BE2C (cell line): ENCODE results near the gene GPC5.

Experiments
- DNase-seq: peaks from one replicate; pipeline ENCODE4 v3.0.0-alpha.2; 2020
- H3K27me3 ChIP-seq: fragments of 250-450 bp; sonication (Bioruptor Pico); 2 replicates; pipeline ENCODE4 v1.5.1; 2020; ENCODE audit warnings: mild to moderate bottlenecking
- H3K36me3 ChIP-seq: fragments of 250-450 bp; sonication (Bioruptor Pico); 2 replicates; pipeline ENCODE4 v1.5.1; 2020; ENCODE audit warnings: mild to moderate bottlenecking
- H3K4me1 ChIP-seq: fragments of 250-450 bp; sonication (Bioruptor Pico); 2 replicates; pipeline ENCODE4 v1.5.1; 2020
- H3K4me3 ChIP-seq: 2 replicates; pipeline ENCODE4 v1.5.1; 2011; ENCODE audit warnings: low read depth, low read length
- H3K9me3 ChIP-seq: fragments of 250-450 bp; sonication (Bioruptor Pico); 2 replicates; pipeline ENCODE4 v1.5.1; 2020
- CTCF ChIP-seq: IDR thresholded peaks from 2 replicates; pipeline ENCODE4 v1.5.1; 2012; ENCODE audit warnings: mild to moderate bottlenecking, low read depth, low read length

The GPC5 gene

GRCh38 chr13:92307752-92308151 is 909.3 kb downstream of the GPC5 start:
- no peak for DNase-seq
- no peak for TF ChIP-seq CTCF
- Histone ChIP-seq H3K4me1 (no peaks in the 10 kb centered on the region), H3K4me3 (no peak overlapping the region), H3K27me3 (no peaks in the 10 kb centered on the region), H3K36me3 (no peaks in the 10 kb centered on the region), H3K9me3 (no peaks in the 10 kb centered on the region)

DNA sequence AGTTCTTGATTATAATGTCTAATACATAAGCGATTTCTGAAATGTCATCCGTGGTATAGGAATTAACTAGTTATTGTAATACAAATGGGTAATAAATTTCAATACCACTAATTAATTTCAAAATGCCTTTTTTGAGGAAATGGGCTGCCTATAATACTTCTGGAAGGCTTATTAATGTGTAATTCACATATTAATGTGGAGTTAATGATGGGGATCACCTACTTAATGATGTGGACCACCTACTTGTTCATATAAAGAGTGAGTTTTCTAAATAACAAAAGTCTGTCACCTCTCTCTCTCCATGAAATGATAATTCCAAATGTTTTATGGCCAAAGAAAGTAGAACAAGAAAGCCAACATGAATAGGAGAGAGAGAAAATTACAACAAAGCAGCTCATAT is 914.4 kb downstream of the GPC5 start:
- Histone ChIP-seq H3K4me1 (no peaks in the 10 kb centered on the region), H3K4me3 (no peak overlapping the region), H3K27me3 (no peaks in the 10 kb centered on the region), H3K36me3 (no peaks in the 10 kb centered on the region), H3K9me3 (no peaks in the 10 kb centered on the region)
- DNase-seq = no peak
- TF ChIP-seq CTCF = no peak

DNA sequence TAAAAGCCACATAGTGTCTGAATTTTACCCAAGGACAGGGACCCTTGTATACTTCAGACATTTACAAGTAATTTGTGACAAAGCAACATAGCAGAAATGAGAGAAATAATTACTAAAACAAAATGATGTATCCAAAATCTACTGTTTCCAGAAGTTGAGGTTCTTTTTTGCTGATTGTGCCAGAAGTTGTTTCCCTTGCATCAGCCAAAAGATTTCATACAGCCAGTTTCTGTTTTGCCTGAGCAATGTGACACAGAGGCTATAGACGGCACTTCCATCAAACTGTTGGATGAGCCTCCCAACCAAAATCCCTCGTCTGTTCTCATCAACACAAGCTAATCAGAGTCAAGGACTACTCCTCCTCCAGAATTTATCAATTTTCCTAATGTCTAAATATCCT is 915.0 kb downstream of the GPC5 start:
- Histone ChIP-seq H3K9me3 (no peaks in the 10 kb centered on the region), H3K4me1 (no peaks in the 10 kb centered on the region), H3K4me3 (no peak overlapping the region), H3K36me3 (no peaks in the 10 kb centered on the region), H3K27me3 (no peaks in the 10 kb centered on the region)
- TF ChIP-seq CTCF = no peak
- DNase-seq = no peak

DNA sequence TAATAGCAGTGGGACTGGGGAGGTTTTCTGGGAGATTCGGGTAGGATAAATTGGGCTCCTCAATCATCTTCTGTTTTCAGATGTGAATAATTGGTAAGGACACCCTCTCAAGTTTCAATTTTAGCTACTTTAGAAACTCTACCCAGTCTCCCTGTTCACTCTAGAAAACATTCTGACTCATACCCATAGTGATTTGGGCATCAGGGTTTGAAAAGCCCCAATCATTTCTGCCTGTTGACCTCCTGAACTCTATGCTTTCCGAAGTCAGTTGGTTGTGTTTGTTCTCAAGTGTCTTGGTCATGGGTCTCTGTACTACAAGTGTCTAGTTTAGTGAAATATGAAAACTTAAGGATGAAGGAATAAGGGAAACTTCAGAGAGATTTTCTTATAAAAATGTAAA is 916.8 kb downstream of the GPC5 start:
- Histone ChIP-seq H3K4me1 (no peaks in the 10 kb centered on the region), H3K4me3 (no peak overlapping the region), H3K27me3 (no peaks in the 10 kb centered on the region), H3K36me3 (no peaks in the 10 kb centered on the region), H3K9me3 (no peaks in the 10 kb centered on the region)
- DNase-seq = no peak
- TF ChIP-seq CTCF = no peak

DNA sequence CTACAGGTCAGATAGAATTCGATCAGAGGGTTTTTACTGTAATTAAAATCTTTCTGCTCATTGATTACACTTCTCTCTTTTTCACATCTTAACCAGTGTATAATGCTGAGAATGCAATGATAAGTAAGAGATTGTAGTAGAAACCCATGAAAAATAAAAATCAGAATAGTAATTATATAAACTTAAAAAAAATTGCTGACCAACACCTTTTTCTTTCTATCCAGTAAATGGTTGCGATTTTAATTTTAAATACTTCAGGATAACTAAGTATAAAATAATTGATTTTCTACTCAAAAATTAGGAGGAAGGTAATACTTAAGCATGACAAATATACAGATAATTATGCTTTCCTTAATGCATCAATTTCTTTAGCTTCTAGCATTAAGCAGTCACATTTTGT is 917.6 kb downstream of the GPC5 start:
- no peaks in the 10 kb centered on the region for H3K27me3 ChIP-seq
- H3K4me3 ChIP-seq = no peak overlapping the region
- no peak for TF ChIP-seq CTCF
- no peak for DNase-seq
- H3K9me3 ChIP-seq = no peaks in the 10 kb centered on the region
- no peaks in the 10 kb centered on the region for H3K36me3 ChIP-seq
- no peaks in the 10 kb centered on the region for H3K4me1 ChIP-seq

GRCh38 chr13:92317066-92317465 is 918.6 kb downstream of the GPC5 start:
- Histone ChIP-seq H3K27me3 (no peaks in the 10 kb centered on the region), H3K4me1 (no peaks in the 10 kb centered on the region), H3K36me3 (no peaks in the 10 kb centered on the region), H3K4me3 (no peak overlapping the region), H3K9me3 (no peaks in the 10 kb centered on the region)
- no peak for DNase-seq
- no peak for TF ChIP-seq CTCF
